Embryonic facial prominence (tissue), 1 donor: ENCODE results near the gene TEX14.

Experiments used
- DNase-seq: peaks from one replicate; pipeline ENCODE4 v3.0.0-alpha.2; 2016; ENCODE audit errors: extremely low spot score

Gene TEX14, protein sequence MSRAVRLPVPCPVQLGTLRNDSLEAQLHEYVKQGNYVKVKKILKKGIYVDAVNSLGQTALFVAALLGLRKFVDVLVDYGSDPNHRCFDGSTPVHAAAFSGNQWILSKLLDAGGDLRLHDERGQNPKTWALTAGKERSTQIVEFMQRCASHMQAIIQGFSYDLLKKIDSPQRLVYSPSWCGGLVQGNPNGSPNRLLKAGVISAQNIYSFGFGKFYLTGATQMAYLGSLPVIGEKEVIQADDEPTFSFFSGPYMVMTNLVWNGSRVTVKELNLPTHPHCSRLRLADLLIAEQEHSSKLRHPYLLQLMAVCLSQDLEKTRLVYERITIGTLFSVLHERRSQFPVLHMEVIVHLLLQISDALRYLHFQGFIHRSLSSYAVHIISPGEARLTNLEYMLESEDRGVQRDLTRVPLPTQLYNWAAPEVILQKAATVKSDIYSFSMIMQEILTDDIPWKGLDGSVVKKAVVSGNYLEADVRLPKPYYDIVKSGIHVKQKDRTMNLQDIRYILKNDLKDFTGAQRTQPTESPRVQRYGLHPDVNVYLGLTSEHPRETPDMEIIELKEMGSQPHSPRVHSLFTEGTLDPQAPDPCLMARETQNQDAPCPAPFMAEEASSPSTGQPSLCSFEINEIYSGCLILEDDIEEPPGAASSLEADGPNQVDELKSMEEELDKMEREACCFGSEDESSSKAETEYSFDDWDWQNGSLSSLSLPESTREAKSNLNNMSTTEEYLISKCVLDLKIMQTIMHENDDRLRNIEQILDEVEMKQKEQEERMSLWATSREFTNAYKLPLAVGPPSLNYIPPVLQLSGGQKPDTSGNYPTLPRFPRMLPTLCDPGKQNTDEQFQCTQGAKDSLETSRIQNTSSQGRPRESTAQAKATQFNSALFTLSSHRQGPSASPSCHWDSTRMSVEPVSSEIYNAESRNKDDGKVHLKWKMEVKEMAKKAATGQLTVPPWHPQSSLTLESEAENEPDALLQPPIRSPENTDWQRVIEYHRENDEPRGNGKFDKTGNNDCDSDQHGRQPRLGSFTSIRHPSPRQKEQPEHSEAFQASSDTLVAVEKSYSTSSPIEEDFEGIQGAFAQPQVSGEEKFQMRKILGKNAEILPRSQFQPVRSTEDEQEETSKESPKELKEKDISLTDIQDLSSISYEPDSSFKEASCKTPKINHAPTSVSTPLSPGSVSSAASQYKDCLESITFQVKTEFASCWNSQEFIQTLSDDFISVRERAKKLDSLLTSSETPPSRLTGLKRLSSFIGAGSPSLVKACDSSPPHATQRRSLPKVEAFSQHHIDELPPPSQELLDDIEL (N-terminal part only)

DNA sequence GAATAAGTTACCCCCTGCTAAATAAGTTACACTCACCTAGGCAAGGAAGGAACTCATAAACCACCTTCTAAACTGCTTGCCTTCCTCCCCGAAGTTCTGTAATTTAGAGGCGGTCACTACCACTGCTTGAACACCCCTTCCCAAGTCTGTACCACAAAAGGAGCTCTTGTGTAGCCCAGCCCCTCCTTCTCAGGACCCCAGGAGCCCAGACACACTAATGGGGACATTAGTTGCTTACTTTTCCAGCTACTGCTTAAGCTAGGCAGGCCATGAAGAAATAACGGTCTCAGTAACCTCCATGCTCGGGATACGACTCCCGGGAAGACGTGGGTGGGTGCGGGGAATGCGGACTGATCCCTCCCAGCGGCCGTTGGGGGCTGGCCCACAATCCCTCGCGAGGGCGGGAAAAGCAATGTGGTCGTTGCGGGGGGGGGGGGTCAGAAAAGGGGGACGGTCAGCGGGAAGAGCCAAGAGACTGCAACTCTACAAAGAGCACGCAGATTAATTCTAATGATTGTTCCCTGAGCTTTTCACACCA, at the start of gene TEX14:
TSS of gene TEX14 (minus strand) at position 345 of the 538 bp plus-strand sequence. CDS start 40,044 bp downstream, outside the sequence.
- DNase-seq = no peak

DNA sequence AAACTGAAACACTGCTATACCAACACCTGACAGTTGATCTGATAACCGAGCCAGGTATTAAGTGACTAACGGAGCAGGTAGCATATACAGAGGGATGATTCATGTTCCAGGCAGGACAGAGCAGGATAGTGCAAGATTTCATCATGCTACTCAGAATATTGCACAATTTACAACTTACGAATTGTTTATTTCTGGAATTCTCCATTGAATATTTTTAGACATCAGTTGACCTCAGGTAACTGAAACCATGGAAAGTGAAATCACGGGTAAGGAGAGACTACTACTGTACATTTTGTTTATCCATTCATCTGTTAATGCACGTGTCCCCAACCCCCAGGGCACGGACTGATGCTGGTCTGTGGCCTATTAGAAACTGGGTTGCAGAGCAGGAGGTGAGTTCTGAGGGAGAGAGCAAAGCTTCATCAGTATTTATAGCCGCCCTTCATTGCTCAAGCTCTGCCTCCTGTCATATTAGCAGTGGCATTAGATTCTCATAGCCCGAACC, 49.3 kb upstream of the TEX14 start:
- no peak for DNase-seq

DNA sequence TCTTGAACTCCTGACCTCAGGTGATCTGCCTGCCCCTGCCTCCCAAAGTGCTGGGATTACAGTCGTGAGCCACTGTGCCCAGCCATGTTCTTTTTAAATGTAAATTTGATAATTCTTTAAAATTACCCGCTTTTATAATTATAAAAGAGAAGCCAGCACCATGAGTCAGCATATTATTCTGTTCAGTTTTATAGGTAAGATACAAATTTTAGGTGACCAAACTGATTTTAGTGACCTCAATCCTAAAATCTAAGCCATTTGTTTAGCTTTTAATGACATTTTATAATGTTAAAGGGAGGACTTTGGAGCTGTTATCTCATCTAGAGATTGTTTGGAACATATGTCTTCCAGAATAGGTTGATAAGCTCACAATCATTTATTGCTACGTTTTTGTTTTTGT, 43.0 kb upstream of the TEX14 start:
- no peak for DNase-seq

DNA sequence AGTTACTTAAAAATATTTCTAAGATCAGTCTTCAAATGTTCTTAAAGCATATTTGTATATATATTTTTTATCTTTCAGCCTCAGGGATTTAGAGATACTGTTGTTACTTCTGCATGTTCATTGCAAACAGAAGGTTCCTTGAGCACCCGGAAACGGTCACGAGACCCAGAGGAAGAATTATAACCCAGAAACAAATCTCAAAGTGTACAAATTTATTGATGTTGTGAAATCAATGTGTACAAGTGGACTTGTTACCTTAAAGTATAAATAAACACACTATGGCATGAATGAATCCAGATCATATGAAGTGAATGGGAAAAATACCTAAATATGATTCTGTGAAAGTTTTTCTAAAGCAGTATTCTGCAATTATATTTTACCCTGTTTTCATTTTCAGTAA, 42.2 kb upstream of the TEX14 start:
- DNase-seq = no peak

DNA sequence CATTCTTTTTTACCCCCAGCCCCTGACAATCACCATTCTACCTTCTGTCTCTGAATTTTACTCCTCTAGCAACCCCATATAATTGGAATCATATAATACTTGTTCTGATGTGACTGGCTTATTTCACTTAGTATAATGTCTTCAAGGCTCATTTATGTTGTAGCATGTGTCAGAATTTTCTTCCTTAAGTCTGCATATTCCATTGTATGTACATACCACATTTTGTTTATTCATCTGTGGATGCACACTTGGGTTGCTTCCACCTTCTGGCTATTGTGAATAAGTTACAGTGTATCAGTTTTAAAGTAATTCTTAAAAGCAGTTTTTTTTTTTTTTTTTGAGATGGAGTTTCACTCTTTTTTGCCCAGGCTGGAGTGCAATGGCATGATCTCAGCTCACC, 39.1 kb upstream of the TEX14 start:
- no peak for DNase-seq

DNA sequence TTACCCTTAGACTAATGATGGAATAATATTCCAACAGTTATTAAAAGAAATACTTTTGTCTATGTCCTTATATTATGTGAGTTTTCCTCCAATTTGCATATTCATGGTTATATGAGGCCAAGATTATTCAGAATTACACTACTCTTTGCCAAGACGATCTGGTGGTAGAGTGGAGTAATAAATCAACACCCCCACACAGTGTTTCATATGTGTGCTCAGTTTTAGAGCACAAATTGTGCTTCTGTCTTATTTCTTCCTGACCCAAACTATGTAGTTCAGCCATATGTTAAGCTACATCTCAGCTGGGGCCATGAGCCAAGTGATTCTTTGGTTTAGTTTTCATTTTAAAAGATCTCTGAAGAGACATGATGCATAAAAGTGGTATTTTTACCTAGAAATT, 37.0 kb upstream of the TEX14 start:
- no peak for DNase-seq

DNA sequence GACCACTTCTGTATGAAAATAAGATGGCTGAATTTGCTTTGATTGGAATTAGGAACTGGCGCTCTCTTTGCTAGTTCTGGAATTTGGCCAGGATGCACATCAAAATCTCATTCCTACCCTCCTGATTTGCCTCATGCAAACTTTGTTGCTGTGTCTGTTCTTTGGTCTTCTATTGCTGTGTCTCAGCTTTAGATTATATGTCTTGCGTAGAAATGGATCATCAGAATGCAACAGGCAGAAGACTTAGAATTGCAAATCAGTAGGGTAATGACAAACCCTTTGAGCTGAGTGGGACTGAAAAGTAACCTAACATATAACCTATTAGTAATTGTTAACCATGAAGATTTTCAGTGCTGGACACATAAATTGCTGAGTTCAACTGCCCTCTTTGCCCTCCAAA, 30.9 kb upstream of the TEX14 start:
- no peak for DNase-seq

DNA sequence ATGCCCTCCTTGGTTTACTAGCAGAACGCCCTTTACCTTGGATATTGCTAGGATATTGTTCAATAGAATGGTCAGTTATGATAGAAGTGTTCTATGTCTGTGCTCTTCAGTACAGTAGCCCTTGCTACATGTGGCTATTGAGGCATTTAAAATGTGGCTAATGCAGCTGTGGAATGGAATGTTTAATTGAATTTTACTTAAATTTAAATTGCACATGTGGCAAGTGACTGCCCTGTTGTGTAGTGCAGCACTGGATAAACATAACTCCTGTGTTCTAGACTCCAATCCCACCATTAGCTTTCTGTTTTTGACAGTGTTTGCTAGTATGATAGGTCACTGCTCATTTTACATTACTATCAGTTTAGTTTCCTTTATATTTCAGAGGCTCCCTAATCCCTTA, 30.4 kb upstream of the TEX14 start:
- no peak for DNase-seq

DNA sequence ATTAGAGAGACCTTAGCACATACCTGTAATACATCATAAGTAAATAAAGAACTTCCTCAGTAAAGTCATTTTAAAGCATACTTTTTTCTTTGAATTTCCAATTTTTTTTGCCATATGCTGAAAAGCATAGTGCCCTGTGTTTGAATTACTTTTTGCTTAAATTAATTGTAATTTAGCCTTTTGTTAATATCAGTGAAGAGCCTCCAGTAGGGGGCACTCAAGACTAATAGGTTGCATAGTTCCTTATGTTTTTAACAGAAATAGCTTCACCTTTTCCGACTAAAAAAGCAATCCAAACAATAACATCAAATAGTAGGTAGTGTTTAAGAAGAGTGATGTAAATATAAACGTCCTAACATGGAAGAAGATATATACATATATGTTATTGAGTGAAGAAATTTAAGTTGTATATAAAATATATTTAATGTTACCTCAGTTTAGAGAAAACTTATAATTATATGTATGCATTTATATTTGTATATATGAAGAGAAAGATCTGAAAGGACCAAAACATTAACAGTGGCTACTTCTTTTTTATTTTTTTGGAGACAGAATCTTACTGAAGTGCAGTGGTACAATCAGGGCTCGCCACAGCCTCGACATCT, 19.2 kb upstream of the TEX14 start:
- DNase-seq = no peak

DNA sequence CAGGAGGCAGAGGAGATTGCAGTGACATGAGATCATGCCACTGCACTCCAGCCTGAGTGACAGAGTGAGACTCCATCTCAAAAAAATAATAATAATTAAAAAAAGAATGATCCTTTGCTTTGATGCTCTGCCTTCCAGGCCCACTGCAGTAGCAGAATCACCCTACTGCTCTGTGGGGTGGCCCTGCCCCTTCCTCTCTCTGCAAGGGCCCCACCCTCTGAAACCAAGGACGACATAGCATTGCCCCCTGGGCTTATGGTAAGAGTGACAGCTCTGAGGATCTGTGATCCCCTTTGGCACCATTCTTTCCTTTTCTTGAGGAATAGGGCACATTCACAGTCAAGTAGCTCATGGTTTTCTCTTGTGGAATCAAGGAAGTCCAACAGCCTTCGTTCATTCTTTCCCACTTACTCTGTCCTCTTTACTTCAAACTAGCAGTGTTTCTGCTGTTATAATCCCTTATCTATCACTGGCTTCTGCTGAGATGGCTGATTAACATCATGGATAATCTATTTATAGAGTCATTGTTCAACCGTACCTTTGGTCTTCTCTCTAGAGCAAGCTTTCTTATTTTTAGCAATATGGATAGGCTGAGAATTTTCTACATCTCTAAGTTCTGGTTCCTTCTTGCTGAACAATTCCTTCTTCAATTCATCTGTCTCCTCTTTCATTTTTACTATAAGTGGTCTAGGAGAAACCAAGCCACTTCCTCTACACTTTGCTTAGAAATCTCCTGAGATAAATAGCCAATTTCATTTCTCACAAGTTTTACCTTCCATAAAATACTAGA, 14.7 kb upstream of the TEX14 start:
- no peak for DNase-seq

DNA sequence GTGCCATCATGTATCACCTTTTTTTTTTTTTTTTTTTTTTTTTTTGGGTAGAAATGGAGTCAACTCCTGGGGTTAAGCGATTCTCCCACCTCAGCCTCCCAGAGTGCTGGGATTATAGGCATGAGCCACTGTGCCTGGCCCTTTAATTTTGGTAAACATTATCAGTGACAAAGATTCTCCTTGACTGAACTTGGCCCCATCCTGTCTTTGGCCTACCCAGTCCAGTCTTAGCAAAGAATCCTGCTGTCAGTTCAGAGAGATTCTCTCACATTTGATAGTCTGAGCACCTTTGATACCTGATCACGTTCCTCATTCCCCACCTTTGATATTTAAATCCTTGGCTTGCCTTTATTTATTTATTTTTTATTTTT, 12.1 kb upstream of the TEX14 start:
- DNase-seq = no peak

DNA sequence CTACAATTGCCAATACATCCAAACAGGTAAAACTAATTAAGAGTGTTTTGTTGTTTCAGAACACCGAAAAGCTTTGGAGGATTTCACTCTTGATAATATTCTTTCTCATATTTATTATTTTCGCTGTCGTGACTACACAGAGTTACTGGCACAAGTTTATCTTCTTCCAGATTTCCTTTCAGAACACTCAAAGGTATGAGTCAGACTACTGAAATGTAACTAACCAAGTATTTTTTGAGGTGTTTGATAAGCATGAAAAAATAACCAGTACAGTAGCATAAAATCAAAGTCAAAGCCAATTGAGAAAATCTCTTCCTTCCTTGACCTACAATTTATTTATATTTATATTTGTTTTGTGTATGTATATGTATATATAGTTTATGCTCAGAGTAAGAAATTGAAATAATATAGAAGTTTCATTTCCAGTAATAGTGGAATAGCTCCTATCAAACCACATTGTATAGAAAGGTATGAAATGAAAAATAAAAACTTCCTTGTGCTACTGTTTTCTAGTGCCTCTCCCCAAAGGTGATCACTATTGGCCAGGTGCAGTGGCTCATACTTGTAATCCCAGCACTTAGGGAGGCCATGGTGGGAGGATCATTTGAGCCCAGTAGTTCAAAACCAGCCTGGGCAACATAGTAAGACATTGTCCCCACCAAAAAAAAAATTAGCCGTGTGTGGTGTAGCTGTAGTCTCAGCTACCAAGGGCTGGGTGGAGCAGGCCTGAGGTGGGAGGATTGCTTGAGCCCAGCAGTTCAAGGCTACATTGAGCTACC, 11.5 kb upstream of the TEX14 start:
- DNase-seq = no peak

DNA sequence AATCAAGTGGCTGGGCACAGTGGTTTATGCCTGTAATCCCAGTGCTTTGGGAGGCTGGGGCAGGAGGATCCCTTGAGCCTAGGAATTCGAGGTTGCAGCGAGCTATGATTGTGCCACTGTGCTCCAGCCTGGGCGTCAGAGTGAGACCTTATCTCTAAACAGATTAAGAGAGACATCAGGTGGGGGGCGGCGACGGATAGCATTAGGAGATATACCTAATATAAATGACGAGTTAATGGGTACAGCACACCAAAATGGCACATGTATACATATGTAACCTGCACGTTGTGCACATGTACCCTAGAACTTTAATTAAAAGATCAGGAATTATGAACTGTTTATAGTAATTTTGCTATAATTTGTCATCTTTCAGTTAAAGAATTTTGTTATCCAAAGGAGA, 10.9 kb upstream of the TEX14 start:
- no peak for DNase-seq

DNA sequence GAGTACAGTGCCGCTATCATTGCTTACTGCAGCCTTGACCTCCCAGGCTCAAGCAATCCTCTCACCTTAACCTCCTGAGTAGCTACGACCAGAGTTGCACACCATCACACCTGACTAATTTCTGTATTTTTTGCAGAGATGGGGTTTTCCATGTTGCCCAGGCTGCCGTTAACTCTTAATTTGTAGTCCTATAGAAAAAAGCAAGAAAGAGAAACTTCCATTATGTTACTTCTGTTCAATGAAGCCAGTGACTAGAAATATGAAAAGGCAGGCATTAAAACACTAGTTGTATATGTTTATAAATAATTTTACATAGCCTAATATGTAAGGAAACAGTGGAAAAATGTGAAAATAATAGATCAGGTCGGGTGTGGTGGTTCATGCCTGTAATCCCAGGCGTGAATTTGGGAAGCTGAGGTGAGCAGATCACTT, 10.2 kb upstream of the TEX14 start:
- no peak for DNase-seq

DNA sequence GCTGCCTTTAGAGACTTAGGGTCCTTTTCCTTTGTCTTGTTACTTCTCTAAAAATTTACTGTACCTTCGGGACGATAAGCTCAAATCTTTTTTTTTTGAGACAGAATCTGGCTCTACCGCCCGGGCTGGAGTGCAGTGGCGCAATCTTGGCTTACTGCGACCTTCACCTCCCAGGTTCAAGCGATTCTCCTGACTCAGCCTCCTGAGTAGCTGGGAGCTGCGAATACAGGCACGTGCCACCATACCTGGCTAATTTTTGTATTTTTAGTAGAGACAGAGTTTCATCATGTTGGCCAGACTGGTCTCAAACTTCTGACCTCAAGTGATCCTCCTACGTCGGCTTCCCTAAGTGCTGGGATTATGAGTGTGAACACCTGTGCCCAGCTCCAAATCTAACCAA, 7.9 kb upstream of the TEX14 start:
- DNase-seq = no peak

DNA sequence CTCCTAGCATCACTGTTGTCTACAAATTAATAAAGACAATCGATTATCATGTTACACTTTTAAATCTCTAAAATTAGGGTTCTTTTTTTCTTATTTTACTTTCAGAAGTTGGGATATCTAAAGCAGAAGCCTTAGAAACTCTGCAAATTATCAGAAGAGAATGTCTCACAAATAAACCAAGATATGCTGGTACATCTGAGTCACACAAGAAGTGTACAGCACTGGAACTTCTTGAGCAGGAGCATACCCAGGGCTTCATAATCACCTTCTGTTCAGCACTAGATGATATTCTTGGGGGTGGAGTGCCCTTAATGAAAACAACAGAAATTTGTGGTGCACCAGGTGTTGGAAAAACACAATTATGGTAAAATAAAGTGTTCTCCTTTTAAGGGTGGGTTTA, 3.0 kb upstream of the TEX14 start:
- no peak for DNase-seq

DNA sequence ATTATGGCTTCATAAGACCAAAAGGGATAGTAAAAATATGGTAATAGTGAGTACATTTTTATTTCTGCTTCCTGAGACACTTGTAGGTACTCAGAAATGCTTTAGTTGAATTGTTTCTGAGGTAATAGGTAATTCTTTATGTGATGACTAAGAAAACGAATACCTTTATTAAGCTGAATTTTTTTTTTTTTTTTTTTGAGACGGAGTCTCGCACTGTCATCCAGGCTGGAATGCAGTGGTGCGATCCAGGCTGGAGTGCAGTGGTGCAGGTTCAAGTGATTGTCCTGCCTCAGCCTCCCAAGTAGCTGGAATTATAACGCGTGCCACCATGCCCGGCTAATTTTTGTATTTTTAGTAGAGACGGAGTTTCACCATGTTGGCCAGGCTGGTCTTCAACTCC, 2.5 kb upstream of the TEX14 start:
- no peak for DNase-seq

DNA sequence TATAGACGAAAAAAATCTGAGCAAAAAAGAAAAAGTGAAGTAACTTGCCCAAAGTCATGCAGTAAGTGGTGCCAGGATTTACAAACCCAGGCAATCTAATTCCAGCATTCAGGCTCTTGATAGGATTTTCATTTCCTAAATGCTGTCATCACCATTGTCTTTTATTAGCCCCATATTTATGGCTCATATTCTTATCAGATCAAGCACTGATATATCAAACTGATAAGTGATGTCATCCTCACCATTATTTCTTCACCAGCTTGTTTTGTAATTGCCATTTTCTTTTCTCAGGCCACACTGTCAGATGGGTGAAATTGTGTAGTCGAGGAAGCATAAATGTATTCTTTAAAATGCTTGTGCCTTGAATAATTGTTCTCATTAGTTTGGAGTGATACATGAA, 1.9 kb upstream of the TEX14 start:
- DNase-seq = no peak

DNA sequence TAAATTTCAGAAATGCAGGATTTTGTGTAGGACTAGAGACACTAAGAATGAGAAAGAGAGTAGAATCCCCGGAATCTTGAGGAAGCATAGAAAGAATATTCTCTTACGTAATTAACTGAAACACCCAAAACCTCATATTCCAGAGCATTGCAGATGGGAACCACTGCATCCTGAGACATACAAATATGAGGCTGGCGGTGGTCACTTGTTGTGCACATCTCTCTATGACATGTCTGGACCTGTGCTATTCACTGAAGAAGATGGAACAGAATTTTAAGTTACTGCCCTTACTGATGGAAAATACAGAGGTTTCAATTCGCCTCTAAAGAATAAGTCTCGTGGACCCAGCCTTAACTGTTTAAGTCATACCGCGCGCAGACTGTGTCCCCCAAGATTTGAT, 1.4 kb upstream of the TEX14 start:
- DNase-seq = no peak
